ENCODE results near the gene GLUD1.
"Not testable (repeated sequence)": the region's sequence is repeated elsewhere in the genome, so short reads cannot be mapped to it uniquely, and the experiment has no call there.

- not testable (repeated sequence) for TF ChIP-seq CTCF, POLR2A (IDR thresholded peaks at IDR 0.05)
These were observed 85.4 kb downstream of the GLUD1 start for GRCh38 chr10:87009134-87009696.

Measured in esophagus squamous epithelium (tissue), 4 donors.